Spleen (tissue), 11 donors: ENCODE measurements around the gene SSH2. TPM values are rescaled to one million over a fixed set of nuclear protein-coding genes. Genes with fewer than 3 reads are reported as not detected.

ENCODE experiments used
- DNase-seq: peaks from one replicate; pipeline ENCODE4 v3.0.0-alpha.2; 2020
- H3K27ac ChIP-seq, 8 donors: fragments of 200-600 bp; sonication (generic) in 7 of 8; 1 replicate in 4 of 8; 2 replicates in 4 of 8; pipeline versions ENCODE4 v1.5.0 to v1.8.0; 2016 to 2021; ENCODE audit warnings: inconsistent platforms in 4 of 8, mild to moderate bottlenecking in 4 of 8, moderate library complexity in 1 of 8
- H3K27me3 ChIP-seq, 7 donors: fragments of 200-600 bp; sonication (generic) in 6 of 7; replicated peaks in 1 of 7; 1 replicate in 4 of 7; 2 replicates in 3 of 7; pipeline versions ENCODE4 v1.5.0 to v1.8.0; 2016 to 2021; ENCODE audit warnings: inconsistent platforms in 3 of 7, mild to moderate bottlenecking in 1 of 7
- H3K36me3 ChIP-seq, 6 donors: fragments of 200-600 bp; sonication (generic) in 5 of 6; 1 replicate in 4 of 6; 2 replicates in 2 of 6; pipeline versions ENCODE4 v1.5.0 to v1.8.0; 2016 to 2021; ENCODE audit warnings: inconsistent platforms in 2 of 6
- H3K4me1 ChIP-seq, 6 donors: fragments of 200-600 bp; sonication (generic) in 5 of 6; 1 replicate in 3 of 6; 2 replicates in 3 of 6; pipeline versions ENCODE4 v1.5.0 to v1.8.0; 2016 to 2021; ENCODE audit warnings: inconsistent platforms in 3 of 6
- H3K4me3 ChIP-seq, 8 donors: fragments of 200-600 bp; sonication (generic) in 7 of 8; 1 replicate in 4 of 8; 2 replicates in 4 of 8; pipeline versions ENCODE4 v1.5.0 to v1.8.0; 2016 to 2021; ENCODE audit warnings: inconsistent platforms in 4 of 8, mild to moderate bottlenecking in 4 of 8, moderate library complexity in 2 of 8
- H3K9me3 ChIP-seq, 8 donors: fragments of 200-600 bp; sonication (generic) in 7 of 8; 1 replicate in 4 of 8; 2 replicates in 4 of 8; pipeline versions ENCODE4 v1.5.0 to v1.8.0; 2016 to 2021; ENCODE audit warnings: inconsistent platforms in 4 of 8
- POLR2A ChIP-seq, 3 donors: fragments of 450-650 bp; IDR thresholded peaks; one replicate each; pipeline ENCODE4 v1.5.1; 2017; ENCODE audit warnings: antibody characterized with exemption in 3 of 3, mild to moderate bottlenecking in 1 of 3
- POLR2AphosphoS5 ChIP-seq, 3 donors: sonication (generic); formaldehyde crosslinking; IDR thresholded peaks; one replicate each; pipeline ENCODE4 v1.5.1; 2017; ENCODE audit warnings: antibody characterized with exemption in 3 of 3
- WGBS, 5 donors: extraction: QIAGEN DNeasy Blood & Tissue Kit in 3 of 5; methylation state at CpG; one replicate each; pipeline versions ENCODE4 v1.1.5 to v1.1.7; 2013 to 2018; 5-methylcytosine and 5-hydroxymethylcytosine counted together
- intact Hi-C: fragments of 100-400 bp; cut with DNase I; formaldehyde crosslinking; loops from one replicate; pipeline ENCODE4 v1.15.0; 2023; ENCODE audit warnings: low total_unique reads
- polyA plus RNA-seq, 3 donors: library from polyadenylated mRNA; stranded (reverse); fragments of 200-250 nt; gene quantifications; one replicate each; pipeline ENCODE4 v1.2.1, GENCODE V29; 2013
- total RNA-seq, 7 donors: library from RNA; depleted of rRNA in 3 of 7; stranded (reverse); fragments of >200 nt in 3 of 7; fragmentation: NEBNext Ultra II Directional in 4 of 7; extraction: Animal tissue kit (Norgen Biotek cat#: 25700) in 4 of 7; gene quantifications; one replicate each; pipeline versions ENCODE4 v1.1.0 to v1.2.1, GENCODE V29; 2016 to 2021
- TF ChIP-seq, protein P1 (sequence below), 11 experiments: fragments of 200-600 bp in 7 of 11; fragments of 450-650 bp in 4 of 11; sonication (generic) in 4 of 11; IDR thresholded peaks in 8 of 11; conservative IDR thresholded peaks in 3 of 11; 1 replicate in 7 of 11; 2 replicates in 4 of 11; pipeline versions ENCODE4 v1.4.0 to v1.8.0; 2016 to 2021; ENCODE audit warnings: antibody characterized with exemption in 11 of 11, inconsistent platforms in 4 of 11, mild to moderate bottlenecking in 1 of 11
- donor health status: healthy with polysubstance abuse.
- donor health status: DM: no; HTN: no; CAD: no; lungs with moderate emphysema.
- donor health status: DM: no; HTN: no; CAD: no.
- donor health status: Bipolar disorder and iron deficiency.
- donor health status: healthy.
- donor health status: DM: no; HTN: no; CAD: no.
- donor health status: DM: yes; HTN: yes; CAD: no.

The SSH2 gene
- total and polyA plus RNA-seq, 10 donors = 15.9 to 182 (median 113) TPM

DNA sequence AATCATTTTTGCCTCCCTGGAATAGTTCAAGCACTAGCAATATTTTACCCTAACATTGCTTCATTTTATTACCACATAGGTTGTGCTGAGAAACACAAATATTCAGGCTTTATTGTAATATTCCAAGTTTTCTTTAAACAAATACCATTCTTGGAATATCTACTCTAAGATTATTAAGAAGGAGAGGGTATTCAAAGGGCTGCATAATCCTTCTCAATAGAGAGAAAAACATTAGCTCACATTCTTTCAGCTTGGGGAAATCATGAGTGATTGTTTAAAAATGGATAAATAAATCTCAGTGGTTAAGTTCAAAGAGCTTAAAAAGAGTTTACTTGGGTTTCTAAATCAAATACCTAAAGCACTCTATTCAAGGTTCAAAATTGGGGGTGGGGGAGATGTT is 195.4 kb downstream of the SSH2 start:
- Histone ChIP-seq H3K36me3 (peaks cover 0 to 71% (median 4%) of the 10 kb centered on the region in 6 donors), H3K4me1 (peaks cover under 1 to 86% (median 35%) of the 10 kb centered on the region in 6 donors), H3K4me3 (no peak overlapping the region), H3K27me3 (no peaks in the 10 kb centered on the region), H3K27ac (peak overlapping the region in 1 of 8 donors; percentile 16), H3K9me3 (no peaks in the 10 kb centered on the region)
- DNase-seq = no peak
- TF ChIP-seq POLR2A (IDR thresholded peaks at IDR 0.05) = no peak
- TF ChIP-seq, protein P1, sequence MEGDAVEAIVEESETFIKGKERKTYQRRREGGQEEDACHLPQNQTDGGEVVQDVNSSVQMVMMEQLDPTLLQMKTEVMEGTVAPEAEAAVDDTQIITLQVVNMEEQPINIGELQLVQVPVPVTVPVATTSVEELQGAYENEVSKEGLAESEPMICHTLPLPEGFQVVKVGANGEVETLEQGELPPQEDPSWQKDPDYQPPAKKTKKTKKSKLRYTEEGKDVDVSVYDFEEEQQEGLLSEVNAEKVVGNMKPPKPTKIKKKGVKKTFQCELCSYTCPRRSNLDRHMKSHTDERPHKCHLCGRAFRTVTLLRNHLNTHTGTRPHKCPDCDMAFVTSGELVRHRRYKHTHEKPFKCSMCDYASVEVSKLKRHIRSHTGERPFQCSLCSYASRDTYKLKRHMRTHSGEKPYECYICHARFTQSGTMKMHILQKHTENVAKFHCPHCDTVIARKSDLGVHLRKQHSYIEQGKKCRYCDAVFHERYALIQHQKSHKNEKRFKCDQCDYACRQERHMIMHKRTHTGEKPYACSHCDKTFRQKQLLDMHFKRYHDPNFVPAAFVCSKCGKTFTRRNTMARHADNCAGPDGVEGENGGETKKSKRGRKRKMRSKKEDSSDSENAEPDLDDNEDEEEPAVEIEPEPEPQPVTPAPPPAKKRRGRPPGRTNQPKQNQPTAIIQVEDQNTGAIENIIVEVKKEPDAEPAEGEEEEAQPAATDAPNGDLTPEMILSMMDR (IDR thresholded peaks at IDR 0.05 in 8 of 11, conservative IDR thresholded peaks at IDR 0.05 in 3 of 11) = no peak
- no peak for TF ChIP-seq POLR2AphosphoS5 (IDR thresholded peaks at IDR 0.05)
- intact Hi-C loops = no loop called here

DNA sequence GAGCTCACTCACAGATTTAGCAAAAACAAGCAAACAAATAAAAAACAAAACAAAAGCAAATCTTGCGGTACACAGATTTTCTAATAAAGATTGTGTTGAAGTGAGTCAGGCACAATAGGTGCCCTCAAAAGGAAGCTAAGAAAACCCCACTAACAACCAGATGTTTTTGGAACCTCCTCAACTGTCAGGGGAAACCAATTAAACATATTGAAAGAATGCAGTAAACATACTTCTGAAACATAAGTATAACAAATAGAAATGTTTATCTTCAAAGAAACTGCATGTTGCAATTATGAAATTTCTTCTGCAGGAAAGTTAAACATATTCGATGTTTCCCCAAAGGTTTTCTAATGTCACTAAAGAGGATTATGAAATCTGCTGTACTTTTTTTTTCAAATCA is 196.9 kb downstream of the SSH2 start:
- no peak for DNase-seq
- intact Hi-C loops = no loop called here
- peak overlapping the region in 3 of 8 donors; percentile 16 to 66 (median 41) for H3K27ac ChIP-seq
- H3K9me3 ChIP-seq = peaks cover 0 to 6% (median 3%) of the 10 kb centered on the region in 8 donors
- WGBS, 5 donors = 50 to 70% (median 59%) methylated on average over 2 of the region's 2 CpGs
- TF ChIP-seq, protein P1 (IDR thresholded peaks at IDR 0.05 in 8 of 11, conservative IDR thresholded peaks at IDR 0.05 in 3 of 11) = no peak
- TF ChIP-seq POLR2A (IDR thresholded peaks at IDR 0.05) (no peak), POLR2AphosphoS5 (IDR thresholded peaks at IDR 0.05) (no peak)
- H3K4me1 ChIP-seq = peaks cover 0 to 90% (median 32%) of the 10 kb centered on the region in 6 donors
- H3K36me3 ChIP-seq = peaks cover 0 to 61% (median 4%) of the 10 kb centered on the region in 6 donors
- H3K27me3 ChIP-seq = no peaks in the 10 kb centered on the region
- H3K4me3 ChIP-seq = no peak overlapping the region

GRCh38 chr17:29732613-29733012 is 197.4 kb downstream of the SSH2 start:
- Histone ChIP-seq H3K27ac (peak overlapping the region in 3 of 8 donors; percentile 16 to 66 (median 41)), H3K9me3 (peaks cover 0 to 6% (median 3%) of the 10 kb centered on the region in 8 donors)
- no peak for TF ChIP-seq POLR2A (IDR thresholded peaks at IDR 0.05)
- TF ChIP-seq, protein P1 (IDR thresholded peaks at IDR 0.05 in 8 of 11, conservative IDR thresholded peaks at IDR 0.05 in 3 of 11) = no peak
- no peak for TF ChIP-seq POLR2AphosphoS5 (IDR thresholded peaks at IDR 0.05)

DNA sequence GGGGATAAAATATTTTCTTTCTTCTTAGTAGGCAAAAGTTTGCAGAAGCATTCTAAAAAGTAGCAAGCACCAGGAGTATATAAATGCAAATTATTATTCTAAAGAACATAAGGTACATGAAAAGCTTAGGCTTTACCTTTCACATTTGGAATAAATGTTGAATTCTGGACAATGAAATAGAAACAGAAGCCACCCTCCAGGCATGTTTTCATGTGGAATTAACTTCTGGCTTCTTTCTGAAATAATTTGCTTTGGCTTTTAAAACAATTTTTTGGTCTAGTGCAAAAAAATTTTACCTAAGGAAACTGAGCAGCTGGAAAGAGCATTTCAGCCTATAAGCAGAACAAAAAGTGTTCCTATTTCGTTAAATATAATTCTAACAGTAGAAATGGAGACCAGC is 197.8 kb downstream of the SSH2 start:
- DNase-seq = no peak
- intact Hi-C loops = no loop called here
- Histone ChIP-seq H3K27ac (peak overlapping the region in 3 of 8 donors; percentile 16 to 66 (median 41)), H3K27me3 (no peaks in the 10 kb centered on the region), H3K4me3 (no peak overlapping the region), H3K36me3 (peaks cover 0 to 61% (median 4%) of the 10 kb centered on the region in 6 donors), H3K4me1 (peaks cover 6 to 92% (median 38%) of the 10 kb centered on the region in 6 donors), H3K9me3 (peaks cover 0 to 6% (median 3%) of the 10 kb centered on the region in 8 donors)
- TF ChIP-seq, protein P1 (IDR thresholded peaks at IDR 0.05 in 8 of 11, conservative IDR thresholded peaks at IDR 0.05 in 3 of 11) = no peak
- 89 to 94% (median 91%) methylated on average over 1 of the region's 1 CpG for WGBS, 5 donors

More at GRCh38 chr17:29732613-29733012, 197.4 kb downstream of the SSH2 start:
- DNase-seq = no peak
- Histone ChIP-seq H3K36me3 (peaks cover 0 to 61% (median 4%) of the 10 kb centered on the region in 6 donors), H3K4me1 (peaks cover 2 to 92% (median 36%) of the 10 kb centered on the region in 6 donors), H3K27me3 (no peaks in the 10 kb centered on the region), H3K4me3 (no peak overlapping the region)
- WGBS, 5 donors = 92 to 97% (median 95%) methylated on average over 5 of the region's 5 CpGs
- intact Hi-C loops = no loop called here
